HepG2 (cell line): ENCODE measurements around the gene SLC9A1. TPM values are rescaled to one million over a fixed set of nuclear protein-coding genes. Genes with fewer than 3 reads are reported as not detected.
"Not testable (repeated sequence)": the region's sequence is repeated elsewhere in the genome, so short reads cannot be mapped to it uniquely, and the experiment has no call there.

Experiments
- ATAC-seq: fragments of 200-7000 bp; cut with Tn5 transposase; 3 replicates; pipeline ENCODE4 v1.9.1; 2020; ENCODE audit warnings: mild to moderate bottlenecking, moderate library complexity
- BruUV-seq: library from RNA; stranded (reverse); fragments of 400-500 nt; replicated peaks from 2 replicates; lab custom pipeline; 2021; lab: Mats Ljungman, UMichigan
- CTCF ChIA-PET: fragments of 300-600 bp; formaldehyde crosslinking; extraction: SDS; loops from one replicate; lab custom pipeline; 2021; ENCODE audit warnings: low total read pairs, inconsistent platforms, low intra/inter-chr PET ratio; lab: Yijun Ruan, JAX
- POLR2A ChIA-PET: fragments of 350-600 bp; sonication (Branson Sonifier 250); formaldehyde crosslinking; loops from one replicate; lab custom pipeline; 2020; ENCODE audit warnings: antibody characterized with exemption, inconsistent platforms; lab: Yijun Ruan, JAX
- DNase-seq: peaks from one replicate; pipeline ENCODE4 v3.0.0-alpha.2; 2015; ENCODE audit warnings: low spot score
- FAIRE-seq: peaks from 3 replicates; lab custom pipeline; 2011; peaks lifted over from hg19 to GRCh38; lab: Jason Lieb, UNC
- H2AFZ ChIP-seq: one replicate; pipeline ENCODE4 v1.6.1; 2011; ENCODE audit warnings: low read length, inconsistent platforms
- H3K27ac ChIP-seq: fragments of 300-600 bp; 3 replicates; pipeline ENCODE4 v1.8.0; 2011; ENCODE audit warnings: mixed run types, mild to moderate bottlenecking, mixed read lengths, low read length, inconsistent platforms; ENCODE audit not compliant: insufficient read depth; ENCODE audit errors: extremely low read length
- H3K27me3 ChIP-seq, 2 experiments: fragments of 200-600 bp in 1 of 2; 2 replicates in 1 of 2; 3 replicates in 1 of 2; pipeline versions ENCODE4 v1.6.0 to v1.8.0; 2011; ENCODE audit warnings: low read length in 2 of 2, mild to moderate bottlenecking in 2 of 2, moderate library complexity in 2 of 2, inconsistent platforms in 1 of 2; ENCODE audit not compliant: insufficient read depth in 2 of 2, control insufficient read depth in 1 of 2
- H3K36me3 ChIP-seq, 2 experiments: fragments of 200-600 bp in 1 of 2; replicated peaks in 1 of 2; 2 replicates in 1 of 2; 3 replicates in 1 of 2; pipeline versions ENCODE4 v1.5.1 to v1.8.0; 2011; ENCODE audit warnings: low read length in 2 of 2, inconsistent platforms in 1 of 2; ENCODE audit not compliant: insufficient read depth in 2 of 2, control insufficient read depth in 1 of 2
- H3K4me1 ChIP-seq: 2 replicates; pipeline ENCODE4 v1.5.1; 2012; ENCODE audit warnings: low read length, inconsistent platforms; ENCODE audit not compliant: insufficient read depth
- H3K4me2 ChIP-seq: 2 replicates; pipeline ENCODE4 v1.6.0; 2011; ENCODE audit warnings: low read depth, low read length, inconsistent platforms
- H3K4me3 ChIP-seq, 3 experiments: fragments of 200-600 bp in 1 of 3; sonication (generic), shearing (Covaris generic) in 1 of 3; replicated peaks in 1 of 3; 2 replicates each; pipeline ENCODE4 v1.5.1; 2011 to 2016; ENCODE audit warnings: low read length in 3 of 3, inconsistent platforms in 2 of 3, low read depth in 2 of 3, mild to moderate bottlenecking in 2 of 3, control low read depth in 1 of 3, mixed read lengths in 1 of 3; ENCODE audit not compliant: insufficient read depth in 1 of 3
- H3K79me2 ChIP-seq: one replicate; pipeline ENCODE4 v1.6.1; 2011; ENCODE audit warnings: low read length, inconsistent platforms; ENCODE audit not compliant: insufficient read depth
- H3K9ac ChIP-seq: 2 replicates; pipeline ENCODE4 v1.6.0; 2011; ENCODE audit warnings: mild to moderate bottlenecking, low read depth, low read length, inconsistent platforms; ENCODE audit not compliant: insufficient read depth
- H3K9me3 ChIP-seq: 2 replicates; pipeline ENCODE4 v1.5.1; 2012; ENCODE audit warnings: mild to moderate bottlenecking, low read length
- H4K20me1 ChIP-seq: 2 replicates; pipeline ENCODE4 v1.6.0; 2011; ENCODE audit warnings: inconsistent platforms, mild to moderate bottlenecking, low read length, moderate library complexity; ENCODE audit not compliant: insufficient read depth
- ATF5 ChIP-seq: sonication (generic); formaldehyde crosslinking; IDR thresholded peaks from 2 replicates; pipeline ENCODE4 v1.4.0; 2020; ENCODE audit warnings: mild to moderate bottlenecking, low read depth, missing genetic modification reagents
- FOXP1 ChIP-seq, 2 experiments: fragments of 450-650 bp in 1 of 2; IDR thresholded peaks; 2 replicates each; pipeline ENCODE4 v1.6.1; 2017 to 2018; ENCODE audit warnings: antibody characterized with exemption in 1 of 2
- HNRNPH1 ChIP-seq: fragments of 200-400 bp; formaldehyde crosslinking; optimal IDR thresholded peaks from 2 replicates; pipeline ENCODE3; 2017; ENCODE audit warnings: mild to moderate bottlenecking, low read depth, low read length
- HOXA5 ChIP-seq: sonication (generic); formaldehyde crosslinking; IDR thresholded peaks from 2 replicates; pipeline ENCODE4 v1.4.0; 2020; ENCODE audit warnings: missing genetic modification reagents
- KDM2A ChIP-seq: sonication (generic); formaldehyde crosslinking; IDR thresholded peaks from 2 replicates; pipeline ENCODE4 v1.4.0; 2020; ENCODE audit warnings: low read depth, missing genetic modification reagents, borderline replicate concordance
- NFRKB ChIP-seq: fragments of 450-650 bp; IDR thresholded peaks from 2 replicates; pipeline ENCODE4 v1.6.1; 2017
- PHF5A ChIP-seq: IDR thresholded peaks from one replicate; pipeline ENCODE4 v1.6.1; 2018; ENCODE audit warnings: low read depth, missing genetic modification reagents; ENCODE audit not compliant: unreplicated experiment
- REPIN1 ChIP-seq: sonication (generic); formaldehyde crosslinking; IDR thresholded peaks from 2 replicates; pipeline ENCODE4 v1.8.0; 2022; ENCODE audit warnings: missing genetic modification reagents, low read depth, mild to moderate bottlenecking, borderline replicate concordance
- TRIM22 ChIP-seq: fragments of 450-650 bp; IDR thresholded peaks from 2 replicates; pipeline ENCODE4 v1.6.1; 2017
- U2AF2 ChIP-seq: fragments of 200-400 bp; formaldehyde crosslinking; IDR thresholded peaks from 2 replicates; pipeline ENCODE4 v1.6.1; 2017; ENCODE audit warnings: low read depth, mild to moderate bottlenecking, low read length
- ZBTB44 ChIP-seq: sonication (generic); formaldehyde crosslinking; IDR thresholded peaks from 2 replicates; pipeline ENCODE4 v1.4.0; 2020; ENCODE audit warnings: missing genetic modification reagents
- ZNF33A ChIP-seq: sonication (generic); formaldehyde crosslinking; IDR thresholded peaks from 2 replicates; pipeline ENCODE4 v1.5.1; 2020; ENCODE audit warnings: missing genetic modification reagents, mild to moderate bottlenecking, moderate library complexity, borderline replicate concordance
- ZNF354B ChIP-seq: sonication (generic); formaldehyde crosslinking; IDR thresholded peaks from 2 replicates; pipeline ENCODE4 v1.8.0; 2022; ENCODE audit warnings: mild to moderate bottlenecking, missing genetic modification reagents
- ZNF430 ChIP-seq: sonication (generic); formaldehyde crosslinking; IDR thresholded peaks from 2 replicates; pipeline ENCODE4 v1.9.0; 2021; ENCODE audit warnings: mild to moderate bottlenecking, missing genetic modification reagents
- ZNF670 ChIP-seq: sonication (generic); formaldehyde crosslinking; IDR thresholded peaks from 2 replicates; pipeline ENCODE4 v1.8.0; 2022; ENCODE audit warnings: mild to moderate bottlenecking, missing genetic modification reagents, borderline replicate concordance
- ZNF766 ChIP-seq: sonication (generic); formaldehyde crosslinking; IDR thresholded peaks from 2 replicates; pipeline ENCODE4 v1.5.0; 2020; ENCODE audit warnings: missing genetic modification reagents, borderline replicate concordance
- ZSCAN12 ChIP-seq: sonication (generic); formaldehyde crosslinking; IDR thresholded peaks from 2 replicates; pipeline ENCODE4 v1.9.0; 2021; ENCODE audit warnings: mild to moderate bottlenecking, missing genetic modification reagents
- WGBS: methylation state at CpG from one replicate; pipeline ENCODE4 v1.1.6; 2017; ENCODE audit warnings: low lambda C conversion rate; 5-methylcytosine and 5-hydroxymethylcytosine counted together
- in situ Hi-C: cut with HindIII; loops from 2 replicates; pipeline ENCODE4 v1.10.0; 2017; ENCODE audit warnings: low pct_unique_long_range_greater_than_20kb; ENCODE audit not compliant: extremely low pct_ligation_motif_present
- intact Hi-C: fragments of 100-400 bp; cut with micrococcal nuclease; formaldehyde crosslinking; loops from one replicate; pipeline ENCODE4 v1.10.0; 2022; ENCODE audit not compliant: unreplicated experiment
- polyA plus RNA-seq, 8 experiments: library from polyadenylated mRNA; depleted of rRNA in 3 of 8; stranded (reverse) in 7 of 8; unstranded in 1 of 8; fragments of >200 nt; fragmentation: Illumina TruSeq in 4 of 8; extraction: Trizol in 4 of 8; gene quantifications; 2 replicates each; pipeline versions ENCODE4 v1.2.1 to v1.2.3, GENCODE V29; 2011 to 2016; ENCODE audit warnings: low read depth in 4 of 8, missing spikeins in 1 of 8, mixed read lengths in 1 of 8; ENCODE audit not compliant: insufficient read depth in 1 of 8
- total RNA-seq, 5 experiments: library from RNA; depleted of rRNA; stranded (reverse); fragments of >200 nt; fragmentation: Illumina TruSeq; extraction: Trizol; gene quantifications; 2 replicates each; pipeline ENCODE4 v1.2.3, GENCODE V29; 2016; ENCODE audit warnings: low read depth in 1 of 5

SLC9A1 gene
- total and polyA plus RNA-seq, 2 of the 13 experiments (the other 11 are each of a cell fraction or from before 2014, with no cell fraction given) = 1.4 to 2.9 TPM

- H3K4me2 ChIP-seq, DNase-seq, CTCF ChIA-PET, intact Hi-C loops, H3K27me3 ChIP-seq, H2AFZ ChIP-seq, in situ Hi-C loops, H3K36me3 ChIP-seq, ATAC-seq, H4K20me1 ChIP-seq, H3K9me3 ChIP-seq, H3K9ac ChIP-seq, BruUV-seq, POLR2A ChIA-PET, H3K27ac ChIP-seq, H3K79me2 ChIP-seq, FAIRE-seq, H3K4me3 ChIP-seq: not testable (repeated sequence)
- WGBS = 97% methylated on average over 5 of the region's 5 CpGs
- H3K4me1 ChIP-seq = peaks cover 14% of the 10 kb centered on the region
These were observed 29.8 kb downstream of the SLC9A1 start for GRCh38 chr1:27125125-27125524.

- Histone ChIP-seq H3K4me3 (no peak overlapping the region), H2AFZ (no peak overlapping the region), H3K27me3 (no peaks in the 10 kb centered on the region), H3K4me1 (peaks cover 14% of the 10 kb centered on the region), H3K9me3 (no peaks in the 10 kb centered on the region), H3K79me2 (no peaks in the 10 kb centered on the region), H4K20me1 (no peaks in the 10 kb centered on the region), H3K9ac (no peak overlapping the region), H3K36me3 (no peaks in the 10 kb centered on the region), H3K4me2 (no peak overlapping the region), H3K27ac (no peak overlapping the region)
- 97% methylated on average over 3 of the region's 3 CpGs for WGBS
- no peak for DNase-seq
- no peak for ATAC-seq
- intact Hi-C loops (no loop called here), in situ Hi-C loops (no loop called here)
- no TSS peak for BruUV-seq
- CTCF ChIA-PET = no interaction called here
- no peak for FAIRE-seq
- POLR2A ChIA-PET = no interaction called here
- TF ChIP-seq ATF5 (CRISPR knock-in tag) (no peak), ZNF354B (CRISPR knock-in tag) (no peak), FOXP1 (IDR thresholded peaks at IDR 0.05) (no peak), FOXP1 (CRISPR knock-in tag; IDR thresholded peaks at IDR 0.05) (no peak), U2AF2 (no peak), ZNF33A (CRISPR knock-in tag) (no peak), ZNF766 (no peak), KDM2A (CRISPR knock-in tag) (no peak), ZNF430 (CRISPR knock-in tag) (no peak), TRIM22 (no peak), ZBTB44 (CRISPR knock-in tag) (no peak), ZNF670 (CRISPR knock-in tag) (no peak), HOXA5 (CRISPR knock-in tag) (no peak), NFRKB (no peak), REPIN1 (CRISPR knock-in tag) (no peak), HNRNPH1 (no peak), PHF5A (no peak), ZSCAN12 (CRISPR knock-in tag) (no peak)
These were observed 30.5 kb downstream of the SLC9A1 start for GRCh38 chr1:27124405-27124804.
